Smooth muscle cell (in vitro differentiated cells): ENCODE measurements around the gene TAF10. TPM values are rescaled to one million over a fixed set of nuclear protein-coding genes. Genes with fewer than 3 reads are reported as not detected.

Experiments
- DNase-seq: peaks from one replicate; lab custom pipeline; 2025; ENCODE audit not compliant: unreplicated experiment; lab: John Stamatoyannopoulos, UW
- H2AFZ ChIP-seq: fragments of 200-600 bp; sonication (generic); 2 replicates; pipeline ENCODE4 v1.6.0; 2016; ENCODE audit warnings: antibody characterized with exemption, low read depth, mild to moderate bottlenecking
- H3F3A ChIP-seq: fragments of 200-600 bp; sonication (generic); 2 replicates; pipeline ENCODE4 v1.6.0; 2017; ENCODE audit warnings: antibody characterized with exemption, low read depth
- H3K27ac ChIP-seq: fragments of 200-600 bp; sonication (generic); 2 replicates; pipeline ENCODE4 v1.5.1; 2016; ENCODE audit warnings: low read depth, mild to moderate bottlenecking
- H3K27me3 ChIP-seq: fragments of 200-600 bp; sonication (generic); 2 replicates; pipeline ENCODE4 v1.6.1; 2016; ENCODE audit warnings: low read depth, mild to moderate bottlenecking
- H3K36me3 ChIP-seq: fragments of 200-600 bp; sonication (generic); 2 replicates; pipeline ENCODE4 v1.5.1; 2016; ENCODE audit warnings: low read depth
- H3K4me1 ChIP-seq: fragments of 200-600 bp; sonication (generic); 2 replicates; pipeline ENCODE4 v1.5.1; 2016; ENCODE audit warnings: low read depth
- H3K4me2 ChIP-seq: fragments of 200-600 bp; sonication (generic); 2 replicates; pipeline ENCODE4 v1.6.0; 2016; ENCODE audit warnings: mild to moderate bottlenecking
- H3K4me3 ChIP-seq: fragments of 200-600 bp; sonication (generic); 2 replicates; pipeline ENCODE4 v1.5.1; 2016; ENCODE audit warnings: mild to moderate bottlenecking
- H3K79me2 ChIP-seq: fragments of 200-600 bp; sonication (generic); 2 replicates; pipeline ENCODE4 v1.6.0; 2016; ENCODE audit warnings: low read depth, mild to moderate bottlenecking
- H3K9ac ChIP-seq: fragments of 200-600 bp; sonication (generic); 2 replicates; pipeline ENCODE4 v1.6.0; 2016; ENCODE audit warnings: low read depth
- H3K9me3 ChIP-seq: fragments of 200-600 bp; sonication (generic); replicated peaks from 2 replicates; pipeline ENCODE4 v1.5.1; 2016; ENCODE audit warnings: low read depth
- H4K20me1 ChIP-seq: fragments of 200-600 bp; sonication (generic); 2 replicates; pipeline ENCODE4 v1.6.0; 2016; ENCODE audit warnings: low read depth
- WGBS: methylation state at CpG from one replicate; pipeline ENCODE4 v1.1.7; 2016; ENCODE audit warnings: low lambda C conversion rate; 5-methylcytosine and 5-hydroxymethylcytosine counted together
- polyA plus RNA-seq: library from polyadenylated mRNA; unstranded; fragments of >200 nt; fragmentation: Nextera tagmentation; extraction: Ambion mirVana; gene quantifications from 2 replicates; pipeline ENCODE4 v1.2.1, GENCODE V29; 2016
- total RNA-seq: library from RNA; depleted of rRNA; stranded (reverse); fragments of >200 nt; gene quantifications from 2 replicates; pipeline ENCODE4 v1.2.3, GENCODE V29; 2014
- TF ChIP-seq, protein P1 (sequence below): fragments of 200-600 bp; sonication (generic); IDR thresholded peaks from 2 replicates; pipeline ENCODE4 v1.5.1; 2017; ENCODE audit warnings: borderline replicate concordance, mild to moderate bottlenecking, antibody characterized with exemption; ENCODE audit not compliant: insufficient read depth, poor library complexity, severe bottlenecking

The TAF10 gene
- total and polyA plus RNA-seq, 2 experiments from 2014 or later, result 83.3 to 373 TPM

DNA sequence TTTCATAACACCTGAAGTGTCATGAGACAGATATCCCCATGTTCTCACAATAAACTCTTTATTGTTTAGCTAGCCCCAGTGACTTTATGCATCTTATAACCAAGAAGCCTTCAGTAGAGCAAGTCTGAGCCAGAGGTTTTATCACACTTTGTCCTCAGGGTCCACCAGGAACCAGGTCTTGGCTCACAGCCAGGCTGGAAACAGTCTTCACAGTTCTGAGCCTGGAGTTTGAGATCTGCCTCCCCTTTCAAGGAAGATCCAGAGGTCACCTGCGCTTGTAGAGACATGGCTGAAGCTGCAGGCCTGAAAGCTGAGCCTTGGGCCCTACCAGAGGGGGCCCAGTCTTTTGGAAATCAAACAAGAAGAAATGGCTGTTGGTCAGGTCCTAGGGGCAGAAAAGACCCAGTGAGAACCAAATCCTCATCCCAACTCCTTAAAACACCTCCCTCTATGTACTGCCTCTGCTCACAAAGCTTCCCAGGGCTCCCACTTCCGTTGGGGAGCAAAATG lies 12.1 kb downstream of the TAF10 start:
- H3K4me2 ChIP-seq, result no peak overlapping the region
- H3K79me2 ChIP-seq, result peaks cover 56% of the 10 kb centered on the region
- peaks cover 9% of the 10 kb centered on the region for H3K4me1 ChIP-seq
- TF ChIP-seq, protein P1, sequence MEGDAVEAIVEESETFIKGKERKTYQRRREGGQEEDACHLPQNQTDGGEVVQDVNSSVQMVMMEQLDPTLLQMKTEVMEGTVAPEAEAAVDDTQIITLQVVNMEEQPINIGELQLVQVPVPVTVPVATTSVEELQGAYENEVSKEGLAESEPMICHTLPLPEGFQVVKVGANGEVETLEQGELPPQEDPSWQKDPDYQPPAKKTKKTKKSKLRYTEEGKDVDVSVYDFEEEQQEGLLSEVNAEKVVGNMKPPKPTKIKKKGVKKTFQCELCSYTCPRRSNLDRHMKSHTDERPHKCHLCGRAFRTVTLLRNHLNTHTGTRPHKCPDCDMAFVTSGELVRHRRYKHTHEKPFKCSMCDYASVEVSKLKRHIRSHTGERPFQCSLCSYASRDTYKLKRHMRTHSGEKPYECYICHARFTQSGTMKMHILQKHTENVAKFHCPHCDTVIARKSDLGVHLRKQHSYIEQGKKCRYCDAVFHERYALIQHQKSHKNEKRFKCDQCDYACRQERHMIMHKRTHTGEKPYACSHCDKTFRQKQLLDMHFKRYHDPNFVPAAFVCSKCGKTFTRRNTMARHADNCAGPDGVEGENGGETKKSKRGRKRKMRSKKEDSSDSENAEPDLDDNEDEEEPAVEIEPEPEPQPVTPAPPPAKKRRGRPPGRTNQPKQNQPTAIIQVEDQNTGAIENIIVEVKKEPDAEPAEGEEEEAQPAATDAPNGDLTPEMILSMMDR, result no peak
- peaks cover 5% of the 10 kb centered on the region for H3K36me3 ChIP-seq
- H3K4me3 ChIP-seq, result no peak overlapping the region
- 94% methylated on average over 2 of the region's 2 CpGs for WGBS
- no peaks in the 10 kb centered on the region for H3K27me3 ChIP-seq
- no peak overlapping the region for H2AFZ ChIP-seq
- no peak for DNase-seq
- no peak overlapping the region for H3K9ac ChIP-seq
- peaks cover 6% of the 10 kb centered on the region for H3F3A ChIP-seq
- H3K9me3 ChIP-seq, result no peaks in the 10 kb centered on the region
- H4K20me1 ChIP-seq, result peaks cover 20% of the 10 kb centered on the region
- H3K27ac ChIP-seq, result no peak overlapping the region

DNA sequence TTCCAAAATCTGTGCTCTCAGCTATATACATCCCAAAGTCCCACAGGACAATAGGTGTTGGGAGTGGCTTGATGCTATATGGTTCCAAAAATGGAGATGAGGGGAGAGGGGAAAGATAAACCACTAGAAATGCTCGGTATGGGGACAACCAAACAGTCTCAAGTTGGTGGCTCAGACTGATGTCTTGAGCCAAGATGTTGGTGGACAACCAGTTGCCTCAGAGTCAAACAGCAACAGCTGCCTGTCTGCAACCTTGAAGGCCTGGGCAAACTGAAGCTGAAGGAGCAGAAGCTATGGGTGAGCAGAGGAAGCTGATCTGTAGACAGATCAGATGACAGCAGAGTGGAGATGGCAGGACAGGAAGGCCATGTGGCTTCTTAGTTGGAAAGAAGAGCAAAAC lies 12.6 kb downstream of the TAF10 start:
- H3K79me2 ChIP-seq, result peaks cover 51% of the 10 kb centered on the region

DNA sequence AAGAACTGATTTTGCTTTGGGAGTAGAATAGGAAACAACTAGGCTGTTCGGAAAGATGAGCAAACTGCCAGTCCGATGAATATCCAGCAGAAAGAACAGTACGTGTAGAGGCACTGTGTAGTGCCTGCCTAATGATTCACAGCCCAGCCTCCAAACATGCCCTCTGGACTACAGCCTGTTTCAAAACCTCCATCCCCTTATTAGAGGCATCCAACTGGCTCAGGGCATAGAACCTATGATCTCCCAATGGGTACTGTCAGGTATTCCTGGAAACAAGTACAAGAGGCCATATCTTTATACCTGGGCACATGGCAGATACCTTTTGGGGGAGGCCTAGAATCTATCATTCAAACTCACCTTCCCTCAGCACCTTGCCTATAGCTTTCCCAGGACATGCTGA lies 13.5 kb downstream of the TAF10 start:
- peaks cover 5% of the 10 kb centered on the region for H3K36me3 ChIP-seq
- no peak for DNase-seq

More for the DNA sequence above, 12.6 kb downstream of the TAF10 start:
- Histone ChIP-seq H3K4me1 (peaks cover 6% of the 10 kb centered on the region), H4K20me1 (peaks cover 18% of the 10 kb centered on the region), H3K9me3 (no peaks in the 10 kb centered on the region), H3K36me3 (peaks cover 5% of the 10 kb centered on the region), H3K27me3 (no peaks in the 10 kb centered on the region), H3K4me3 (no peak overlapping the region), H2AFZ (no peak overlapping the region), H3K27ac (no peak overlapping the region), H3F3A (peaks cover 1% of the 10 kb centered on the region), H3K4me2 (no peak overlapping the region), H3K9ac (no peak overlapping the region)
- 85% methylated on average over 1 of the region's 1 CpG for WGBS
- DNase-seq, result no peak
- TF ChIP-seq, protein P1, result no peak

More for the DNA sequence above, 13.5 kb downstream of the TAF10 start:
- no peak overlapping the region for H2AFZ ChIP-seq
- peaks cover 17% of the 10 kb centered on the region for H4K20me1 ChIP-seq
- H3K27ac ChIP-seq, result no peak overlapping the region
- no peaks in the 10 kb centered on the region for H3F3A ChIP-seq
- H3K4me3 ChIP-seq, result no peak overlapping the region
- no peaks in the 10 kb centered on the region for H3K27me3 ChIP-seq
- TF ChIP-seq, protein P1, result no peak
- H3K4me2 ChIP-seq, result no peak overlapping the region
- peaks cover 44% of the 10 kb centered on the region for H3K79me2 ChIP-seq
- no peak overlapping the region for H3K9ac ChIP-seq
- H3K9me3 ChIP-seq, result no peaks in the 10 kb centered on the region
- H3K4me1 ChIP-seq, result peaks cover 6% of the 10 kb centered on the region
- 94% methylated on average over 3 of the region's 3 CpGs for WGBS
